NCI-H1694 (cell line): ENCODE data around the gene EPB41L3.
"Not testable (repeated sequence)": the region's sequence is repeated elsewhere in the genome, so short reads cannot be mapped to it uniquely, and the experiment has no call there.

Experiments
- DNase-seq: peaks from one replicate; lab custom pipeline; 2025; lab: John Stamatoyannopoulos, UW

The EPB41L3 gene

GRCh38 chr18:5496305-5496704, 47.5 kb downstream of the EPB41L3 start:
- no peak for DNase-seq

GRCh38 chr18:5490753-5491480, 52.9 kb downstream of the EPB41L3 start:
- no peak for DNase-seq

DNA sequence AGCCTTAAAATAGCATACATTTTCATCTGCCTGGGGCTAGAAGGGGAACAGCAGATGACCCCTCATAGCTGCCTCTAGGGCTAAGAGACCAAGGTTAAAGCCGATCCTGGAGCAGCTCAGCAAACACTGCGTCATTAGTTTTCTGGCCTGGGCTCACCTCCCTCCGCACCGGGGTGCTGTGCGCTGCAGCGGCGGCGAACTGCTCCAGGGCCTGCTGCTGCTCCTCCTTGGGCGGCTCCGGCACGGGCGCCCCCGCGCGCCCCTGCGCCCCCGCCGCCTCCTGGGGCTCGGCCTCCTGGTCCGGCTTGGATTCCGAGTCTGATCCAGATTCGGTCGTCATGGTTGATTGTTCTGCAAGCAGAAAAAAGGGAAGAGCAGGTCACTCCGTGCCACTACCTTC, 55.0 kb downstream of the EPB41L3 start:
- DNase-seq = no peak

- DNase-seq = not testable (repeated sequence)
These were observed 55.8 kb downstream of the EPB41L3 start for GRCh38 chr18:5488044-5488443.

DNA sequence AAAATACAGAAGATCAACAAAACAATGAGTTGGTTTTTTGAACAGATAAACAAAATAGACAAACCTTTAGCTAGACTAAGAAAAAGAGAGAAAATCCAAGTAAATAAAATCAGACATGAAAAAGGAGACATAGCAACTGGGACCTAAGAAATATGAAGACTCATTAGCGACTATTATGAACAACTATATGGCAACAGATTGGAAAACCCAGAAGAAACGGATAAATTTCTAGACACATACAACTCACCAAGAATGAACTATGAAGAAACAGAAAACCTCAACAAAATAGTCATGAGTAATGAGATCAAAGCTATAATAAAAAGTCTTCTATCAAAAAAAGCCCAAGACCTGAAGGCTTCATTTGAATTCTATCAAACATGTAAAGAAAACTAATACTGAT, 59.3 kb downstream of the EPB41L3 start:
- DNase-seq = no peak

DNA sequence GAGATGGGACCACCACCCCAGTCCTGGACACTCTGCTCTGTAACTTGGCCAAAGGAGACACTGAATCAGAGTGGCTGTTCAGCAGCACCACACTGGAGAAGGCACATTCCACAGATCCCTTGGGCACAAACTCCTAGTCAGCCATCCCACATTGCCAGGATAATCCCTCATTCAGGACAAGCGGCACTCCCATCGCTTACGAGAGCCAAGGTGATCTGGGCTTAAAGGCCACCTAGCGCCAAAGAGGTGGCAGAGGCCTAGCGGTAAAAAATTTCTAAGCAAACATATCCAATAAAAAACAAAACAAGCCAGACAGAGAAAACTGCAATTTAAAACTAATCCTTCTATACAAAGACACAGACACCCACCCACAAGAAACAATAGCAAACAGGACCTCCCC, 62.2 kb downstream of the EPB41L3 start:
- no peak for DNase-seq

DNA sequence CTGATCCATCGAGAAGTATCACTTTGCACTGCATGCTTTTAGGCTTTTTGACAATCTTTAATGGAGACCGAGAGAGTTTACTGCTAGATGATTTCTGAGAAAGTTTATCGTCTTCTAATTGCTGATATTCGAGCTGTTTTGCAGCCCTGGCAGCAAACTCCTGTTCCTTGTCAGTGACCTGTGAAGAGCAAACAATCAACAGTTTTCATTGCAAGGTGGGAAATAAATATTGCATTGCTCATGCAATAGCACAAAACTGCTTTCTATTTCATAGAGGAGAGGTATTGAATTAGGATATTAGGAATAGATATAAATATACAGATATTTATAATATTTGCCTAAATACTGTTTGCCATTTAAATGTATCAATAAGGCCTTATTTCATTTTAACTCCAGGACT, 65.5 kb downstream of the EPB41L3 start:
- DNase-seq = no peak

DNA sequence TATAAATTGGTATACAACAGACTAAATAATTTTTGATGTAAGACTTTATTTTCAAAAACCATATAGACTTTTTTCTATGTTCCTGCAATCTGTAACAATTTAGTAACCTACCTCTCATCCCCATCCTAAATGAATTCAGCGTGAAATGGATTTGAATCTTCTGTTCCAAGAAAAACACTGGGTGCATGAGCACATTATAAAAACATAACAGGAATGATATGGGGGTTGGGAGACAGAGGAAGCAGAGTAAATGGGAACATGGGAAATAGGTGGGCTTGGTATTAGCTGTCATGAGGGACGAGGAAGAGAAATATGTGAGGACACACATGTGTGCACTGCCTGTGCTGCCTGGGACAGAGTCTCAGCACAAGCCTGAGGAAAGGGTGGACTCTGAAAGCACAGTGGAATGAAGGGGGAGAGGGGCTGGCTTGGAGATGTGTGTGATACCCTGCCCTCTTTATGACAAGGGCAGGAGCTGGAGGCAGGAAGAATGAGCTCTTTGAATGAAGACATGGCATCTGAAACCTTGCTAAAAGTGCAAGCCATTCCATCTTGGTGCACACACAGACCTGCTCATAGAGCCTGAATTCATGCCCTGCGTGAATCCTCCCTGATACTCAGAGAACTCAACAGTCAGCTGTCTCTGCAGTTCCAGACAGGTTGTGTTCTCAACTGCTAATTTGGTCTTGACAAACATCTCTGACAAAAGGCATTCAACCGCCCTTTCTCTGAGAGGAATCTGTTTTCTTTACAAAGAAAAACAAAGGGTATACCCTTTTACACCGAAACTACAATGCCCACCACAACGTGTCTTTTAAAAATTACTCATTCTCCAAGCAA, 66.6 kb downstream of the EPB41L3 start:
- no peak for DNase-seq

GRCh38 chr18:5475267-5475666, 68.5 kb downstream of the EPB41L3 start:
- DNase-seq = no peak

DNA sequence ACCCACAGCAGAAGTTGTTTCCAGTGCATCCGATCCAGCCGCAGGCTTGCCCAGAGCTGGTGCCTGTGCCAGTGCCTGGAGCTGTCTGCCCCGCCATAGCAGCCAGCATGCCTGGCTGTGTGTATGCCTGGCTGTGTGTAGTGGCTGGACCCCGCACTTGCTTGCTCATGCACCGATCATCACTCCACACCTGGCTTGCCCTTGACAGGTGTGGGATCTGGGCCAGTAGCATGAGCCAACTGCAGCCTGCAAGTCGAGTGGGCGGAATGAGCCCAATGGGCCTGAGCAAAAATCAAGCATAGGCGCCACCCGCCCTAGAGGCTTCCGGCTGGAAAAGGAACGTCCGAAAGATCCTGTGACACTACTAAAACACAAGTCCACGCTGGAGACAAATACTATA, 74.5 kb downstream of the EPB41L3 start:
- DNase-seq = no peak

GRCh38 chr18:5468394-5468793, 75.4 kb downstream of the EPB41L3 start:
- no peak for DNase-seq

GRCh38 chr18:5467671-5468070, 76.1 kb downstream of the EPB41L3 start:
- DNase-seq = no peak

DNA sequence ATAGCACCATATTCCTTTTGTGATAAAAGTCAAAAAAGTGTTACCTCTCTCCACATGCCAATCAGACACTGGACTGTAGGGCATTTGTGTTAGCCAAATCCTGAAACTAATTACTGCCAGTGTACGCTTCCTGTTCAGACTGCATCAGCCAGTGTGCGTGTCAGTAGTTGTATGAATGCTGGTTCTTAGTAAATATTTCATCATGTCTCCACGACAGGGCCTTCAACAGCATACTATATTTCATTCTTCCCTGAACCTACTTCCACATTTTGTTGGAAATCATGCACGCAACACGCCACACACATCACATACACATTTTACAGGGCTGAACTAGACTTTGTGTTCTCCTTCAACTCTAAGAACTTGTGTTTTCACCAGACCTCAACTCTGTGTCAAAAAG, 77.5 kb downstream of the EPB41L3 start:
- no peak for DNase-seq

- DNase-seq = no peak
These were observed 79.5 kb downstream of the EPB41L3 start for GRCh38 chr18:5464251-5464650.

DNA sequence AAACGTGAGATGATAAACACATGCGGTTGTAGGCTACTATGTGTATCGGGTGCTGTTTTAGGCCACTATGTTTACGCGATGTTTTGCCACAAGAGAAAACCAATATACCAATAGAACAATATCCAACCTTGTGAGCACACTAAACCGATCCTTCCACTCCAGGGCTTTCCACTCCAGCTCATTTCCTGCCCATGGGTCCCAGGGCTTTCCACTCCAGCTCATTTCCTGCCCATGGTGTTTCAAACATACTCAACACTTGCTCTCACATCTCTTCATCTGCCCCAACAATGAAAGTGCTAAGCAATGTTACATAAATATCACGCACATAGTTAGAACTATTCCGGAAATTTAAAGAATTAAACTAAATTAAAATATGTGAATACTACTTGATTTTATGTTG, 80.0 kb downstream of the EPB41L3 start:
- DNase-seq = no peak

GRCh38 chr18:5463390-5463789, 80.4 kb downstream of the EPB41L3 start:
- DNase-seq = no peak

- no peak for DNase-seq
These were observed 81.6 kb downstream of the EPB41L3 start for GRCh38 chr18:5462227-5462626.

DNA sequence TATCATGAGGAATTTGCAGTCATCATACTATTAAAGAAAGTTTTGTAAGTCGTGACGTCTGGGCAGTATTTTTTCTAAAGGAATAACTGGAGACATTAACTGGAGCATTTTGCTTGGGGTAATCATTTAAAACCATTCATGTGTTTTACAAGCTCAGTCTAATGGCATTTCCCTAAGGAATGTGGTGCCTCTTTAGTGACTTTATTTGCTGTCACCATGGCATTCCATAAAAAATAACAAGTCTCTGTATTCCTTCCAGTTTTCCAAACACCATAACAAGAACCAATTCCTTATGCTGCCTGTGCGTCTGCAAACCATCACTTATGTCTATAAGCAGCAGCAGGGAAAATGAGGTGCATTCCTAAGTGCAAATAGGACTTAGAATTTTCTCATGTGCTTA, 82.8 kb downstream of the EPB41L3 start:
- DNase-seq = no peak

DNA sequence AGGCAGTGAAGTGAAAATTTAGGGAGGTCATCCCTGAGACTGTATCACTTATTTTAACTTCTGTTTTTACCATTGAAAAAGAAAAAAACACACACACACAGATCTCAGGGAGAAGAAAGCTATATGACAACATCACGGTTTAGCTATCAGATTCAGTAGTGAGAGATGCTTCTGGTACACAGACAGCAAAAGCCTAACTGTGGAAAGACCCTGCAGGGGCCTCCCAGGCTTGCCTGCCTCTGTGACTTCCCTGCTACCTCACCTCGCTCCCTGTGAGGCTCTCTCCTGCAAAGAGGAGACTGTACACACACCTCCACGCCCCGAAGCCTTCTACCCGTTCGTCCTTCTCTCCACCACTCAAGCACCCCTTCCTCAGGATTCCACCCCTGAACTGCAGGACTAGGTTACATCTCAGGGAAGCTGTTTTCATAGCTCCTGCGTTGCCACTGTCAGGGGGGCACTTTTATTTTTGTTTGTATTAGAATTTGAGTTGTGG, 86.3 kb downstream of the EPB41L3 start:
- no peak for DNase-seq

DNA sequence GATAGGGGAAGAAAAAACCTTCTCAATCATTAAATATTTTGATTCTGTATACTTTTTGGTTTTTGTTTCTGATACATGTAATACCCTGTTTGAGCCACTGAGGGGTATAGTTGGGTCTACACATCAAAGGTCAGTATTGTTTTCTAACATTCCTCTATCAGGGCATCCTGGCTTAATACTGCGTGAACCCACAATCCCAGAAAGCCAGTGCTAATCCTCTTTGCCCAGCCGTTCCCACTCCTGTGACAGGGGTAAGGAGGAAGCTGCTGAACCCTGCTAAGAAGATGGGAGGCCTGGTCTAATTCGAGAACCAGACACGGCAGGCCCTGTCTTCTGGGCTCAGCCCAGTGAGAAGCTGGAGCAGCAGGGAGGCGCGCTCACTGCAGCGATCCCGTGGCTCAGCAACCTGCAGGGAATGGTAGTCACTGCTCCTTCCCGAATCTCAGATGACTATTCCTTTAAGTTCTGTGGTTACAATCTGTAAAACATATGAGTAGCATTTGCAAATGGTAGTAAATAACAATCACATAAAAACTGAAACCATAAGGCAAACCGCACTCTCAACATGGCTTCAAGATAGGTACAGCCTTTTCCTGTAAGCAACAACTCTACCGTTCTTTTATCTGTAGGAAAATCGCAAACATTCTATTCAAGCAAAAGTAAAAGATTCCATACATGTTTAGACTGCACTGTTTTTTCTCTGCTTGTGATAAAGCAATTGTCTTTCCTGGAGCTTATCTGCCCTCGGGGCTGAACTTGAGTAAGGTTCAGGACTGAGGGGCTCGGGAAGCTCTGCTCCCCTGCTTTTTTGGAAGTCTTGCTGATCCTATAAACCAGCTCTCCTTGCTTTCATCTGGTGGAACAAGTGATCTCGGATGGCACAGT, 87.0 kb downstream of the EPB41L3 start:
- DNase-seq = no peak

DNA sequence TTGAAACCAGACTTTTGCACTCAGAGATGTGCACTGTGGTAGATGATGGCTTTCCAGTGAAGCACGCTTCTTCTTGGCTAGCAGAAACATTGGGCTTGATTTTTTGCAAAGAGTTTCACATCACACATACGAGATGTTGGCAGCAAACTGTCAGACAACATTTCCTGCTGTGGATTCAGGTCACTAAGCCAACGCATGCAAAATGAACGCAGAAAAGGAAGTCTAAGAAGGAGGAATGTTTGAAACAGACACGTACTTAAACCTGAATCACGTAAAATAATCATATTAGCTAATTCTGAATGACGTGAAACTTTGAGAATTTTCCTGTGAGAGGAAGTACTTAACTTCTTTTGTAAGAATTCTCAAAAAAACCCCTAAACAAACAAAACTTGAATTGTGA, 88.1 kb downstream of the EPB41L3 start:
- DNase-seq = no peak

- no peak for DNase-seq
These were observed 90.8 kb downstream of the EPB41L3 start for GRCh38 chr18:5452943-5453443.
